ENCODE data around the gene PAQR8.
"Not testable (repeated sequence)": the region's sequence is repeated elsewhere in the genome, so short reads cannot be mapped to it uniquely, and the experiment has no call there.

PAQR8 gene

DNA sequence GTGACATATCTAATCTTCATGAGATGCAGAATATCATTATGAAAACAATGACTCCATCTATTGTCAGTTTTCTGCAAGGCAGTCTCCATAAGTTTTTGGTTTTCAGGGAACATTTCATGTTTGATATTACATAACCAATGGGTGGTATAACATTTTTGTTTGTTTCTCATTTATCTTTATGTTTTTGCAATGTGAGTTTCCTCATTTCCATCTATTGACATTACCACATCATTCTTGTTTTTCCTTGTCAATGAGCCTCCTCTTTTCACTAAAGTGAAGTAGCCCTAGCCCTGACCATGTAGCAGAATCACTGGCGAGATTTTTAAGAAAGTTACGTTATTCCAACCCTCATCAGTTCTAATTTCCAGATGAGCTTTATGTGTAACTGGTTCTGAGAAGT is 62.6 kb downstream of the PAQR8 start:
- no peak overlapping the region for H3K4me3 ChIP-seq (ENCODE audit: low read depth, low read length)
- TF ChIP-seq, protein P1, sequence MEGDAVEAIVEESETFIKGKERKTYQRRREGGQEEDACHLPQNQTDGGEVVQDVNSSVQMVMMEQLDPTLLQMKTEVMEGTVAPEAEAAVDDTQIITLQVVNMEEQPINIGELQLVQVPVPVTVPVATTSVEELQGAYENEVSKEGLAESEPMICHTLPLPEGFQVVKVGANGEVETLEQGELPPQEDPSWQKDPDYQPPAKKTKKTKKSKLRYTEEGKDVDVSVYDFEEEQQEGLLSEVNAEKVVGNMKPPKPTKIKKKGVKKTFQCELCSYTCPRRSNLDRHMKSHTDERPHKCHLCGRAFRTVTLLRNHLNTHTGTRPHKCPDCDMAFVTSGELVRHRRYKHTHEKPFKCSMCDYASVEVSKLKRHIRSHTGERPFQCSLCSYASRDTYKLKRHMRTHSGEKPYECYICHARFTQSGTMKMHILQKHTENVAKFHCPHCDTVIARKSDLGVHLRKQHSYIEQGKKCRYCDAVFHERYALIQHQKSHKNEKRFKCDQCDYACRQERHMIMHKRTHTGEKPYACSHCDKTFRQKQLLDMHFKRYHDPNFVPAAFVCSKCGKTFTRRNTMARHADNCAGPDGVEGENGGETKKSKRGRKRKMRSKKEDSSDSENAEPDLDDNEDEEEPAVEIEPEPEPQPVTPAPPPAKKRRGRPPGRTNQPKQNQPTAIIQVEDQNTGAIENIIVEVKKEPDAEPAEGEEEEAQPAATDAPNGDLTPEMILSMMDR (IDR thresholded peaks at IDR 0.05; ENCODE audit: low read depth, low read length, missing control alignments): no peak
- in situ Hi-C loops (cut with HindIII; ENCODE audit: low sequenced_read_pairs): loop anchor here (10.0 to 25.0 kb wide), 2 partner anchors 120 to 238 kb away; partner anchors contain the start of gene TMEM14A
- DNase-seq (ENCODE audit: low read depth): no peak

DNA sequence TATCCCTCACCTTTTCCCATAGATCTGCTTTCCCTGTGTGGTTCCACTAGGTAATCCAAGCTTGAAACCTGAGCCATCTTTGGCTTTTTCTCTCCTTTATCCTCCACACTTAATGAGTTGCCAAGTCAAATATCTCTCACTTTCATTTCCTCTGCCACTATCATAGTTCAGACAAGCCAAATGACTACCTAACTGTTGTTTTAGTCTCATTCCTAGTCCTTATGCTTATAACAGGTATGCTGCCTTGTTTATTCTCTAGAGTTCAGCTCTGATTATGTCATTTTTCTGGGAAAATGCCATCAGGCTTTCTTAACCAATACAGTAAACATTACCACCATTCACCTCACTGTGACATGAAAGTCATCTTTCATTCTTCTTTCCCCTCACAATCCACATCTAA is 64.7 kb downstream of the PAQR8 start:
- no peak overlapping the region for H3K4me3 ChIP-seq (ENCODE audit: low read depth, low read length)
- TF ChIP-seq, protein P1 (IDR thresholded peaks at IDR 0.05; ENCODE audit: low read depth, low read length, missing control alignments): no peak
- no peak for DNase-seq (ENCODE audit: low read depth)
- in situ Hi-C loops (cut with HindIII; ENCODE audit: low sequenced_read_pairs): loop anchor here (10.0 kb wide), 1 partner anchor 118 kb away; no protein-coding TSS in a partner anchor

DNA sequence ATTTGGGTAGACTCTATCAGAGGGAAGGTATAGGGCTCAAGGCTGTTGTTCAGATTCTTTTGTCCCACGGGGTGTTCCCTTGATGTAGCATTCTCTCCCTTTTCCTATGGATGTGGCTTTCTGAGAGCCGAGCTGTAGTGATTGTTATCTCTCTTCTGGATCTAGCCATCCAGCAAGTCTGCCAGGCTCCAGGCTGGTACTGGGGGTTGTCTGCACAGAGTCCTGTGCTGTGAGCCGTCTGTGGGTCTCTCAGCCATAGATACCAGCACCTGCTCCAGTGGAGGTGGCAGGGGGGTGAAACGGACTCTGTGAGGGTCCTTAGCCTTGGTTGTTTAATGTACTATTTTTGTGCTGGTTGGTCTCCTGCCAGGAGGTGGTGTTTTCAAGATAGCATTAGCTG is 71.3 kb downstream of the PAQR8 start:
- DNase-seq (ENCODE audit: low read depth); H3K4me3 ChIP-seq (ENCODE audit: low read depth, low read length); in situ Hi-C loops (cut with HindIII; ENCODE audit: low sequenced_read_pairs): not testable (repeated sequence)

DNA sequence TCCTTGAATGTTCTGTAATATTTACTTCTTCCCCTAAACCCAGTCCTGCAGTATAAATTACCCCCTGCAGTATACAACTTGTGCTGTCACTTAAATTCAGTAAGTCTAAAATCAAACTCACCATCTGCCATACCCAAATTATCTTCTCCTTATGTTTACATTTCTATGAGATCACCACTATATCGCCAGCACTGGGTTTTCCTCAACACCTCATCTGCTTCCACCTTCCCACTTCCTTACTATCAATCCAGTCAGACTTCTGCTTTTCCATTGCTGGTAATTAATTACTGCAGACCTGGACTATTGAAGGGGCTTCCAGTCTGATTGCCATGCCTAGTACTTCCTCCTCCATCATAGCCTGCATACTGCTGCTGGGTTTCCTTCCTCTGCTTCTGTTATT is 73.4 kb downstream of the PAQR8 start:
- TF ChIP-seq, protein P1 (IDR thresholded peaks at IDR 0.05; ENCODE audit: low read depth, low read length, missing control alignments): no peak
- DNase-seq (ENCODE audit: low read depth): no peak
- H3K4me3 ChIP-seq (ENCODE audit: low read depth, low read length): no peak overlapping the region
- in situ Hi-C loops (cut with HindIII; ENCODE audit: low sequenced_read_pairs): no loop called here

DNA sequence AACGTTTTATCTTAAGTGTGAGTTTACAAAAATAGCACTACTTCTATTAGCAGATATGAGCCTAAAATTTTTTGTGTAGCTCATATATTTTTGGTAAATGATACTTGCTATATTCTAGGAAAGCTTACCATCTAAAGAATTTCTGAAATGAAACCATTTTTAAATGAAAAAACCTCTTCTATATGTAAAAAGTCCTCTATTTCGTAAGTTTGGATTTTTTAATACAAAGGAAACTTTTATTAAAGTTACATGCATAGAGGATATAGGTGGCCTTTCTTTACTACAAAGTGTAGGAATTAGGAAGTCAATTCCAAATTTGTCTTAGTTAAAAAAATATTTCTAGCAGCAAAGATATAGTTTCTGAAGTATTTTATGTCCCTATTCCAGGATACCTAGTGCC is 77.0 kb downstream of the PAQR8 start:
- in situ Hi-C loops (cut with HindIII; ENCODE audit: low sequenced_read_pairs): no loop called here
- no peak overlapping the region for H3K4me3 ChIP-seq (ENCODE audit: low read depth, low read length)
- no peak for DNase-seq (ENCODE audit: low read depth)
- TF ChIP-seq, protein P1 (IDR thresholded peaks at IDR 0.05; ENCODE audit: low read depth, low read length, missing control alignments): no peak

DNA sequence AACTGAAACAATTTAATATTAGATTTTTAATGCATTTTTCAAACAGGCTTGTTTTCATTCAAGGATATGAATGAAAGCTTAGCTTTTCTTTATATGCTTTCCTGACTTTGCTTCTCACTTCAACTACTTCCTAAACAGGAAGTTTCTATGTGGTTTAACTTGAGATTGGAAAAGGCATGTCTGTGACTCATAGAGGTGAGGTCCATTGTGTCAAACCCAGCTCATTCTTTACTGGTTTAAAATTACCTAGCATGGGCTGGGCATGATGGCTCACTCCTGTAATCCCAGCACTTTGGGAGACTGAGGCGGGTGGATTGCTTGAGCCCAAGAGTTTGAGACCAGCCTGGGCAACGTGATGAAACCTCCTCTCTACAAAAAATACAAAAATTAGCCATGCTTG is 92.6 kb downstream of the PAQR8 start:
- in situ Hi-C loops (cut with HindIII; ENCODE audit: low sequenced_read_pairs): no loop called here
- H3K4me3 ChIP-seq (ENCODE audit: low read depth, low read length): no peak overlapping the region
- peak; percentile 11 for DNase-seq (ENCODE audit: low read depth)
- TF ChIP-seq, protein P1 (IDR thresholded peaks at IDR 0.05; ENCODE audit: low read depth, low read length, missing control alignments): no peak

DNA sequence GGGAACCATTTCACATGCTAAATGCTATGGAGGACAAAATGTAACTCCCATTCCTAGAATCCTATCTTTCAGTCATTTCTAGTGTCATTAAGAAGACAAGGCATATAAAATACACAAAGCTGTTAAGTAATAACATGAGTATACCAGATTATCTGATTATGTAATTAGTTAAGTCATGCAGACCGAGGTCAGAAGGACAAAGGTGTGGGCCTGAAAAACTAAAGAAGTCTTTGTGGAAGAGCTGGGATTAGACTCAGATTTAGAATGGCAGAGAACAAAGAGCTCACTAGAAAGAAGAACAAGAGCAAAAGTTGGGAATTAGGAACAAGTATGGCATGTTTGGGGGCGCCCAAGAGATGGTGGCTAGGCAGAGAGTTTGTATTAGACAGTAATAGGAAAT is 95.1 kb downstream of the PAQR8 start:
- in situ Hi-C loops (cut with HindIII; ENCODE audit: low sequenced_read_pairs): no loop called here
- TF ChIP-seq, protein P1 (IDR thresholded peaks at IDR 0.05; ENCODE audit: low read depth, low read length, missing control alignments): no peak
- DNase-seq (ENCODE audit: low read depth): no peak

More for the DNA sequence above, 95.1 kb downstream of the PAQR8 start:
- no peak overlapping the region for H3K4me3 ChIP-seq (ENCODE audit: low read depth, low read length)
